ENCODE data around the gene SMARCC2.

- TF ChIP-seq POLR2AphosphoS5 (IDR thresholded peaks at IDR 0.05; ENCODE audit: low read depth, low read length) (peak; percentile 39; the same call in 1 of the 2 replicates), TAF1 (IDR thresholded peaks at IDR 0.05; ENCODE audit: borderline replicate concordance, insufficient read depth, low read length) (no peak), REST (IDR thresholded peaks at IDR 0.05; ENCODE audit: insufficient read depth in 1 of 2, low read depth in 2 of 2, low read length in 2 of 2) (no peak), FOXP2 (optimal IDR thresholded peaks at IDR 0.05; ENCODE audit: borderline replicate concordance, extremely low read depth, extremely low read length, insufficient read depth) (no peak)
These were observed 75.2 kb downstream of the SMARCC2 start for GRCh38 chr12:56114084-56114483.
